H1 (cell line): ENCODE data around the gene VSTM4. TPM values are rescaled to one million over a fixed set of nuclear protein-coding genes. Genes with fewer than 3 reads are reported as not detected.

Source experiments
- BCL11A ChIP-seq, 2 experiments: IDR thresholded peaks; one replicate each; pipeline ENCODE4 v1.6.1; 2011; ENCODE audit warnings: low read depth in 2 of 2, low read length in 2 of 2, mild to moderate bottlenecking in 2 of 2
- EP300 ChIP-seq, 2 experiments: IDR thresholded peaks; 1 replicate in 1 of 2; 2 replicates in 1 of 2; pipeline ENCODE4 v1.6.1; 2011 to 2012; ENCODE audit warnings: low read depth in 2 of 2, low read length in 2 of 2, mild to moderate bottlenecking in 2 of 2, borderline replicate concordance in 1 of 2, inconsistent platforms in 1 of 2, moderate library complexity in 1 of 2
- EZH2 ChIP-seq: fragments of 200-600 bp; sonication (generic); IDR thresholded peaks from 2 replicates; pipeline ENCODE4 v1.7.1; 2012; ENCODE audit warnings: low read depth, mild to moderate bottlenecking, moderate library complexity, low read length, inconsistent platforms; ENCODE audit not compliant: severe bottlenecking
- NRF1 ChIP-seq: IDR thresholded peaks from 2 replicates; pipeline ENCODE4 v1.6.1; 2011; ENCODE audit warnings: mild to moderate bottlenecking, low read depth, low read length, improper control_type of control experiment
- RBBP5 ChIP-seq: IDR thresholded peaks from 2 replicates; pipeline ENCODE4 v1.7.1; 2012; ENCODE audit warnings: low read depth, mild to moderate bottlenecking, inconsistent platforms, low read length, moderate library complexity, borderline replicate concordance
- RXRA ChIP-seq: IDR thresholded peaks from 2 replicates; pipeline ENCODE4 v1.6.1; 2011; ENCODE audit warnings: low read depth, mild to moderate bottlenecking, low read length, moderate library complexity; ENCODE audit not compliant: insufficient read depth
- polyA plus RNA-seq, 7 experiments: library from polyadenylated mRNA; depleted of rRNA in 3 of 7; stranded (reverse) in 5 of 7; unstranded in 2 of 7; fragments of >200 nt in 5 of 7; fragments of 200-250 nt in 2 of 7; gene quantifications; 1 replicate in 5 of 7; 2 replicates in 1 of 7; 4 replicates in 1 of 7; pipeline versions ENCODE4 v1.2.1 to v1.2.3, GENCODE V29; 2011 to 2013; ENCODE audit warnings: missing spikeins in 2 of 7, mixed read lengths in 2 of 7
- total RNA-seq: library from RNA; stranded (reverse); fragmentation: NEBNext Ultra II Directional; extraction: Animal tissue kit (Norgen Biotek cat#: 25700); gene quantifications from 2 replicates; pipeline ENCODE4 v1.2.1, GENCODE V29; 2021
- TF ChIP-seq, protein P1 (sequence below), 3 experiments: IDR thresholded peaks; 1 replicate in 2 of 3; 2 replicates in 1 of 3; pipeline versions ENCODE4 v1.5.1 to v1.6.1; 2011; ENCODE audit warnings: low read length in 3 of 3, mild to moderate bottlenecking in 3 of 3, inconsistent platforms in 2 of 3, low read depth in 1 of 3, moderate library complexity in 1 of 3; ENCODE audit not compliant: insufficient read depth in 1 of 3; ENCODE audit errors: control extremely low read depth in 1 of 3
- TF ChIP-seq, protein P2 (sequence below): IDR thresholded peaks from 2 replicates; pipeline ENCODE4 v1.6.1; 2011; ENCODE audit warnings: low read length, improper control_type of control experiment

The VSTM4 gene
- total and polyA plus RNA-seq, 2 of the 8 experiments (the other 6 are each of a cell fraction or from before 2014, with no cell fraction given): 0.48 to 0.73 TPM

DNA sequence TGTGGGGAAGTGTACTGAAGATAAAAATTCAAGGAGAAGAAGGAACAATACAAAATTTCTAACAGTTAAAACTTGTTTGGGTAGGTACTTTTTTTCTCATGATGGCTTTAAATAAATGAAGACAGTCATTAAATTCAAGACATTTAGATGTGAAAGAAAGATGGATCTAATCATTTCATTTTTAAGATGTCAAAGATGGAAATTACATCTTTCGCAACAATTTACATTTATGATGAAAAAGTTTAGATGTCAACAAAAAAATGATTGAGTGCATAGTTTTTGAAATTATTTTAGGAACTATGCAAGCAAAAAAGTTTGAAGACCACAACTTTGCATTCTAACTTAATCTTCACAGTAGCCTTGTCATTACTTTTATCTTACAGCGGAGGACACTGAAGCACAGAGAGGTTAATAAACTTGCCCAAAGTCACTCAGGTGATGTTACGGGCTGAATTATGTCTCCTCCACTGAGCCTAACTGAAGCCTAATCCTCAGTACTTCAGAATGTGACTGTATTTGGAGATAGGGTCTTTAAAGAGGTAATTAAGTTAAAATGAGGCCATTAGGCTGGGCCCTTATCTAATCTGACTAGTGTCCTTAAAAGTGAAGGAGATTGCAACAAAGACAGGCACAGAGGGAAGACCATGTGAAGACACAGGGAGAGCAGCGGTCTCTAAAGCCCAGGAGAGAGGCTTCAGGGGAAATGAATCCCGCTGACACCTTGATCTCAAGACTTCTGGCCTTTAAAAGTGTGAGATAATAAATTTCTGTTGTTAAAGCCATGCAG lies 48.2 kb downstream of the VSTM4 start (continued):
- TF ChIP-seq, protein P1, sequence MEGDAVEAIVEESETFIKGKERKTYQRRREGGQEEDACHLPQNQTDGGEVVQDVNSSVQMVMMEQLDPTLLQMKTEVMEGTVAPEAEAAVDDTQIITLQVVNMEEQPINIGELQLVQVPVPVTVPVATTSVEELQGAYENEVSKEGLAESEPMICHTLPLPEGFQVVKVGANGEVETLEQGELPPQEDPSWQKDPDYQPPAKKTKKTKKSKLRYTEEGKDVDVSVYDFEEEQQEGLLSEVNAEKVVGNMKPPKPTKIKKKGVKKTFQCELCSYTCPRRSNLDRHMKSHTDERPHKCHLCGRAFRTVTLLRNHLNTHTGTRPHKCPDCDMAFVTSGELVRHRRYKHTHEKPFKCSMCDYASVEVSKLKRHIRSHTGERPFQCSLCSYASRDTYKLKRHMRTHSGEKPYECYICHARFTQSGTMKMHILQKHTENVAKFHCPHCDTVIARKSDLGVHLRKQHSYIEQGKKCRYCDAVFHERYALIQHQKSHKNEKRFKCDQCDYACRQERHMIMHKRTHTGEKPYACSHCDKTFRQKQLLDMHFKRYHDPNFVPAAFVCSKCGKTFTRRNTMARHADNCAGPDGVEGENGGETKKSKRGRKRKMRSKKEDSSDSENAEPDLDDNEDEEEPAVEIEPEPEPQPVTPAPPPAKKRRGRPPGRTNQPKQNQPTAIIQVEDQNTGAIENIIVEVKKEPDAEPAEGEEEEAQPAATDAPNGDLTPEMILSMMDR (IDR thresholded peaks at IDR 0.05; ENCODE audit: control extremely low read depth in 1 of 3, insufficient read depth in 1 of 3, low read depth in 1 of 3, low read length in 3 of 3): no peak
- no peak for TF ChIP-seq EZH2
- TF ChIP-seq, protein P2, sequence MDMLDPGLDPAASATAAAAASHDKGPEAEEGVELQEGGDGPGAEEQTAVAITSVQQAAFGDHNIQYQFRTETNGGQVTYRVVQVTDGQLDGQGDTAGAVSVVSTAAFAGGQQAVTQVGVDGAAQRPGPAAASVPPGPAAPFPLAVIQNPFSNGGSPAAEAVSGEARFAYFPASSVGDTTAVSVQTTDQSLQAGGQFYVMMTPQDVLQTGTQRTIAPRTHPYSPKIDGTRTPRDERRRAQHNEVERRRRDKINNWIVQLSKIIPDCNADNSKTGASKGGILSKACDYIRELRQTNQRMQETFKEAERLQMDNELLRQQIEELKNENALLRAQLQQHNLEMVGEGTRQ: no peak
- no peak for TF ChIP-seq NRF1
- TF ChIP-seq EP300 (IDR thresholded peaks at IDR 0.05; ENCODE audit: borderline replicate concordance in 1 of 2, low read depth in 2 of 2, low read length in 2 of 2): no peak
- TF ChIP-seq RBBP5: no peak
- TF ChIP-seq BCL11A (IDR thresholded peaks at IDR 0.05; ENCODE audit: low read depth in 2 of 2, low read length in 2 of 2): no peak
- TF ChIP-seq RXRA: no peak
